Bronchial epithelial cell (primary cell): ENCODE data around the gene FRMD4A. TPM values are rescaled to one million over a fixed set of nuclear protein-coding genes. Genes with fewer than 3 reads are reported as not detected.

Source experiments
- DNase-seq: peaks from one replicate; pipeline ENCODE4 v3.0.0-alpha.2; 2010; ENCODE audit warnings: low read depth
- FAIRE-seq: peaks from 2 replicates; lab custom pipeline; 2011; peaks lifted over from hg19 to GRCh38; lab: Jason Lieb, UNC
- H3K27me3 ChIP-seq: 2 replicates; pipeline ENCODE4 v1.5.1; 2011; ENCODE audit warnings: low read length; ENCODE audit not compliant: control insufficient read depth, insufficient read depth
- H3K36me3 ChIP-seq: 2 replicates; pipeline ENCODE4 v1.5.1; 2011; ENCODE audit warnings: low read length; ENCODE audit not compliant: control insufficient read depth, insufficient read depth
- H3K4me3 ChIP-seq: 2 replicates; pipeline ENCODE4 v1.5.1; 2011; ENCODE audit warnings: mild to moderate bottlenecking, low read depth, low read length, control low read depth
- total RNA-seq: library from RNA; depleted of rRNA; stranded (reverse); fragments of >200 nt; gene quantifications from 2 replicates; pipeline ENCODE4 v1.2.1, GENCODE V29; 2014
- TF ChIP-seq, protein P1 (sequence below): IDR thresholded peaks from 2 replicates; pipeline ENCODE4 v1.5.1; 2011; ENCODE audit warnings: mild to moderate bottlenecking, moderate library complexity, low read length, control low read depth, inconsistent platforms; ENCODE audit not compliant: insufficient read depth, severe bottlenecking

Gene FRMD4A
- total RNA-seq, 1 donor from 2014 or later, result 3.2 TPM

DNA sequence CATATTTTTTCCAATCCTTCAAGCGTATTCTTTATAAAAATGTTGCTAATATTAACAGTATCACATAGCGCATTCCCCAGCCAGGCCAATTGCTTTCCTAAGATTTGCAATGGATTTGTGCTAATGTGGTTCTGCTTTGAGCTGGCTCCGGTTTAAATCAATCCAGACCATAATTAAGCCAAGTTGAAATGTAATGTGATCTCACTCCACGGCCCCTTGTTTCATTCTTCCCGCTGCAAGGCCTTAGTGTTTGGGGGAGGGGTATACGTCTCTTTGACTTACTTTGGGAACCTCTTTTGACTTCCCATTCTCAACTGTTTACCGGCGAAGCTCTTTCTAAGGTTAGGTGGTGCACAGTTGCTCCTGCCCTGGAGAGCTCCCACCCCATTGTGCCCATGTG is 657.6 kb downstream of the FRMD4A start:
- TF ChIP-seq, protein P1, sequence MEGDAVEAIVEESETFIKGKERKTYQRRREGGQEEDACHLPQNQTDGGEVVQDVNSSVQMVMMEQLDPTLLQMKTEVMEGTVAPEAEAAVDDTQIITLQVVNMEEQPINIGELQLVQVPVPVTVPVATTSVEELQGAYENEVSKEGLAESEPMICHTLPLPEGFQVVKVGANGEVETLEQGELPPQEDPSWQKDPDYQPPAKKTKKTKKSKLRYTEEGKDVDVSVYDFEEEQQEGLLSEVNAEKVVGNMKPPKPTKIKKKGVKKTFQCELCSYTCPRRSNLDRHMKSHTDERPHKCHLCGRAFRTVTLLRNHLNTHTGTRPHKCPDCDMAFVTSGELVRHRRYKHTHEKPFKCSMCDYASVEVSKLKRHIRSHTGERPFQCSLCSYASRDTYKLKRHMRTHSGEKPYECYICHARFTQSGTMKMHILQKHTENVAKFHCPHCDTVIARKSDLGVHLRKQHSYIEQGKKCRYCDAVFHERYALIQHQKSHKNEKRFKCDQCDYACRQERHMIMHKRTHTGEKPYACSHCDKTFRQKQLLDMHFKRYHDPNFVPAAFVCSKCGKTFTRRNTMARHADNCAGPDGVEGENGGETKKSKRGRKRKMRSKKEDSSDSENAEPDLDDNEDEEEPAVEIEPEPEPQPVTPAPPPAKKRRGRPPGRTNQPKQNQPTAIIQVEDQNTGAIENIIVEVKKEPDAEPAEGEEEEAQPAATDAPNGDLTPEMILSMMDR, result no peak
- Histone ChIP-seq H3K4me3 (no peak overlapping the region), H3K27me3 (no peaks in the 10 kb centered on the region), H3K36me3 (peaks cover 4% of the 10 kb centered on the region)
- DNase-seq, result no peak
- no peak for FAIRE-seq

DNA sequence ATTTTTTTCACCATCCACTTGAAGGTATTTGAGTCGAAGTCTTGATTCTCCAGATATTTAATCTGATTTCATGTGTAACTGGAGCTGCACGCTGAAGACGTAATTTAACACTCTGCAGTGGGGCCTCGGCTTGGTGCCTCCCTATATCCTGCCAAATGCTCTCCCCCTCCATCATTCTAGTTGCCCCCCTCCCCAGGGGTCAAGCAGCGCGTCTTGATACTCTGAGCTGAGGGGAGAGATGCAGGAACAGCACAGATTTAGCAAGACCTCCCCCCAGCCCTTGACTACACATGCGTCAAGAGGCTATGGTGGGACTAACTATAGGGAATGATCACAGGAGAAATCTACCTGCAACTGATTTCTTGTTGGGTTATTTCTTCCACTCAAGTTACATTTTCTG is 658.2 kb downstream of the FRMD4A start:
- TF ChIP-seq, protein P1, result no peak
- H3K27me3 ChIP-seq, result no peaks in the 10 kb centered on the region
- no peak overlapping the region for H3K4me3 ChIP-seq
- DNase-seq (no peak), FAIRE-seq (no peak)
- peaks cover 4% of the 10 kb centered on the region for H3K36me3 ChIP-seq

DNA sequence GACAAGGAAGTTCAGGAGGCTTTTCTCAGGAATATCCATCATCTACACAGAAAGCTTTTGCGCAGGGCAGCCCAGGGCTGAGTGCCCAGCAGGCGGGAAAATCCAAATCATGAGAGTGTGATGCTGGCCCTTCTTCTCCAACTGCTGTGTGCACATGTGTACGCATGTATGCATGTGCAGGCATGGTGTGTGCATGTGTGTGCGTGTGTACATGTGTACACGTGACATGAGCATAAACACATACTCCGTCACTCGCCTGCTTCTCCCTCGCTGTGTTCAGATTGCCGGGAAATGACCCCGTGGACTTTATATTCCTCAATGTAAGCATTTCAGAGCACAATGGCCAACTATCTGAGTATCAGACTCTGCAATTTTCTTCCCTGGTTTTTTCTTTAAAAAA is 658.8 kb downstream of the FRMD4A start:
- no peak for FAIRE-seq
- TF ChIP-seq, protein P1, result no peak
- Histone ChIP-seq H3K36me3 (peaks cover 4% of the 10 kb centered on the region), H3K4me3 (no peak overlapping the region), H3K27me3 (no peaks in the 10 kb centered on the region)
- DNase-seq, result no peak

GRCh38 chr10:13670311-13670710 is 660.4 kb downstream of the FRMD4A start:
- Histone ChIP-seq H3K36me3 (peaks cover 8% of the 10 kb centered on the region), H3K4me3 (no peak overlapping the region), H3K27me3 (no peaks in the 10 kb centered on the region)
- TF ChIP-seq, protein P1, result no peak
- DNase-seq, result no peak
- FAIRE-seq, result no peak

DNA sequence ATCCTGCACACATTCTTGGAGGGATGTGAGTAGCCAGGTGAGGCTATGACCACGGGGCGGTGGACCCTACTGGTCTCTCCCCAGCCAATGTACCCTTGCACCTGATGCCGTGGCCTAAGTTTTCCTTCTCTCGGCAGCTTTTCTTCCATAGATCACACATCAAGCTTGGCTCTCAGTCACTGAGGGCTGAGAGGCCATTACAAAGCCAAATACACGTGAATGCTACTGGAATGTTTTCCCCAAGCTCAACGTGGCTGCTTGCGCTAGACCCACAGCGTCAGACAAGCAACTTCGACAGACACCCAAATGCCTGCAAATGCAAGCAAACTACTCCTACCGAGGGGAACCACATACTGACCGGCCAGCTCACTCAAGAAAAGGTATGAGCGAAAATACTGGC is 660.8 kb downstream of the FRMD4A start:
- FAIRE-seq, result no peak
- TF ChIP-seq, protein P1, result no peak
- Histone ChIP-seq H3K4me3 (no peak overlapping the region), H3K27me3 (no peaks in the 10 kb centered on the region), H3K36me3 (peaks cover 8% of the 10 kb centered on the region)
- DNase-seq, result no peak

GRCh38 chr10:13669182-13669855 is 661.4 kb downstream of the FRMD4A start:
- H3K4me3 ChIP-seq, result no peak overlapping the region
- TF ChIP-seq, protein P1, result no peak
- no peaks in the 10 kb centered on the region for H3K27me3 ChIP-seq
- DNase-seq (no peak), FAIRE-seq (no peak)
- H3K36me3 ChIP-seq, result peaks cover 6% of the 10 kb centered on the region
